Fibroblast of lung (primary cell): Measurements from ENCODE around the gene A1CF. TPM values are rescaled to one million over a fixed set of nuclear protein-coding genes. Genes with fewer than 3 reads are reported as not detected.
"Not testable (repeated sequence)": the region's sequence is repeated elsewhere in the genome, so short reads cannot be mapped to it uniquely, and the experiment has no call there.

Source experiments
- DNase-seq, 2 donors: peaks; one replicate each; pipeline versions ENCODE4 v3.0.0 to v3.0.0-alpha.2; 2010; ENCODE audit warnings: low read depth in 2 of 2
- H2AFZ ChIP-seq: 2 replicates; pipeline ENCODE4 v1.5.1; 2012; ENCODE audit warnings: low read length, control low read depth, inconsistent platforms
- H3K27ac ChIP-seq: 2 replicates; pipeline ENCODE4 v1.5.1; 2011; ENCODE audit warnings: low read length, control low read depth; ENCODE audit not compliant: insufficient read depth
- H3K27me3 ChIP-seq: 2 replicates; pipeline ENCODE4 v1.5.1; 2011; ENCODE audit warnings: mild to moderate bottlenecking, low read length; ENCODE audit not compliant: control insufficient read depth, insufficient read depth
- H3K36me3 ChIP-seq: 2 replicates; pipeline ENCODE4 v1.5.1; 2011; ENCODE audit warnings: low read length; ENCODE audit not compliant: control insufficient read depth, insufficient read depth
- H3K4me1 ChIP-seq: 2 replicates; pipeline ENCODE4 v1.5.1; 2011; ENCODE audit warnings: low read length; ENCODE audit not compliant: control insufficient read depth, insufficient read depth; ENCODE audit errors: extremely low read depth
- H3K4me2 ChIP-seq: 2 replicates; pipeline ENCODE4 v1.5.1; 2011; ENCODE audit warnings: low read length, control low read depth; ENCODE audit not compliant: insufficient read depth; ENCODE audit errors: extremely low read depth
- H3K4me3 ChIP-seq, 4 experiments: fragments of 200-600 bp in 1 of 4; sonication (generic) in 1 of 4; replicated peaks in 1 of 4; 2 replicates each; pipeline ENCODE4 v1.5.1; 2011 to 2016; ENCODE audit warnings: low read length in 4 of 4, low read depth in 3 of 4, mild to moderate bottlenecking in 3 of 4, control low read depth in 2 of 4, inconsistent platforms in 1 of 4, mixed read lengths in 1 of 4; ENCODE audit not compliant: insufficient read depth in 1 of 4; ENCODE audit errors: control extremely low read depth in 1 of 4
- H3K79me2 ChIP-seq: 2 replicates; pipeline ENCODE4 v1.5.1; 2012; ENCODE audit warnings: mild to moderate bottlenecking, low read length, inconsistent platforms; ENCODE audit not compliant: control insufficient read depth, insufficient read depth
- H3K9ac ChIP-seq: 2 replicates; pipeline ENCODE4 v1.5.1; 2011; ENCODE audit warnings: mild to moderate bottlenecking, low read length, control low read depth; ENCODE audit not compliant: insufficient read depth
- H3K9me3 ChIP-seq: 2 replicates; pipeline ENCODE4 v1.5.1; 2012; ENCODE audit warnings: low read depth, low read length; ENCODE audit not compliant: control insufficient read depth, insufficient read depth
- H4K20me1 ChIP-seq: 2 replicates; pipeline ENCODE4 v1.5.1; 2011; ENCODE audit warnings: low read length; ENCODE audit not compliant: control insufficient read depth, insufficient read depth; ENCODE audit errors: extremely low read depth
- CTCF ChIP-seq, 2 donors: IDR thresholded peaks in 1 of 2; conservative IDR thresholded peaks in 1 of 2; 1 replicate in 1 of 2; 2 replicates in 1 of 2; pipeline ENCODE4 v1.5.1; 2011 to 2012; ENCODE audit warnings: low read length in 2 of 2, control low read depth in 1 of 2, inconsistent platforms in 1 of 2, low read depth in 1 of 2, mild to moderate bottlenecking in 1 of 2
- EZH2 ChIP-seq: IDR thresholded peaks from 2 replicates; pipeline ENCODE4 v1.5.1; 2012; ENCODE audit warnings: low read length, control low read depth, mild to moderate bottlenecking; ENCODE audit errors: missing control alignments
- polyA plus RNA-seq, 2 donors: library from polyadenylated mRNA; depleted of rRNA in 1 of 2; stranded (reverse) in 1 of 2; unstranded in 1 of 2; fragments of >200 nt; gene quantifications; 2 replicates each; pipeline ENCODE4 v1.2.1, GENCODE V29; 2011 to 2012; ENCODE audit warnings: missing spikeins in 1 of 2
- total RNA-seq: library from RNA; depleted of rRNA; stranded (reverse); fragments of >200 nt; gene quantifications from 2 replicates; pipeline ENCODE4 v1.2.1, GENCODE V29; 2014

A1CF gene
- total and polyA plus RNA-seq, 2 donors (not counting 1 experiment from before 2014, with no cell fraction given) = not detected

DNA sequence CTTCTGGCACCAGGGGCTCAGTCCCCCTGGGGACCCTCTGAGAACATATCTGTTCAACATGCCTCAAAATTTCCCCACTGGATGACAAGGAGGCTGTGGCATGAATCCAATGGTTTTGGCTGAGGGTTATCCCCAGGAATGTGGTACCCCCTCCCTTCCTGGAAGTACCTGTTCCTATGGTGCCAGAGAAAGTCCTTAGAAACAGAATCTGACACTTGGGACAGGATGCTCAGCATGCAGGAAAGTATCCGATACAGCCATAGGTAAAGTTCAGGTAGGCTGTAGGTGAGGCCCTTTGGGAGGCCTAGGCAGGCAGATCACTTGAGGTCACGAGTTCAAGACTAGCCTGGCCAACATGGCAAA, 42.7 kb upstream of the A1CF start:
- Histone ChIP-seq H3K27ac (no peak overlapping the region), H3K4me2 (no peak overlapping the region), H3K4me3 (no peak overlapping the region), H4K20me1 (no peaks in the 10 kb centered on the region), H2AFZ (no peak overlapping the region), H3K9ac (no peak overlapping the region), H3K9me3 (no peaks in the 10 kb centered on the region), H3K27me3 (peaks cover 6% of the 10 kb centered on the region), H3K4me1 (no peaks in the 10 kb centered on the region), H3K79me2 (no peaks in the 10 kb centered on the region), H3K36me3 (no peaks in the 10 kb centered on the region)
- DNase-seq = no peak
- TF ChIP-seq CTCF (conservative IDR thresholded peaks at IDR 0.05 in 1 of 2, IDR thresholded peaks at IDR 0.05 in 1 of 2; ENCODE audit: low read depth in 1 of 2, low read length in 2 of 2) = no peak
- no peak for TF ChIP-seq EZH2

DNA sequence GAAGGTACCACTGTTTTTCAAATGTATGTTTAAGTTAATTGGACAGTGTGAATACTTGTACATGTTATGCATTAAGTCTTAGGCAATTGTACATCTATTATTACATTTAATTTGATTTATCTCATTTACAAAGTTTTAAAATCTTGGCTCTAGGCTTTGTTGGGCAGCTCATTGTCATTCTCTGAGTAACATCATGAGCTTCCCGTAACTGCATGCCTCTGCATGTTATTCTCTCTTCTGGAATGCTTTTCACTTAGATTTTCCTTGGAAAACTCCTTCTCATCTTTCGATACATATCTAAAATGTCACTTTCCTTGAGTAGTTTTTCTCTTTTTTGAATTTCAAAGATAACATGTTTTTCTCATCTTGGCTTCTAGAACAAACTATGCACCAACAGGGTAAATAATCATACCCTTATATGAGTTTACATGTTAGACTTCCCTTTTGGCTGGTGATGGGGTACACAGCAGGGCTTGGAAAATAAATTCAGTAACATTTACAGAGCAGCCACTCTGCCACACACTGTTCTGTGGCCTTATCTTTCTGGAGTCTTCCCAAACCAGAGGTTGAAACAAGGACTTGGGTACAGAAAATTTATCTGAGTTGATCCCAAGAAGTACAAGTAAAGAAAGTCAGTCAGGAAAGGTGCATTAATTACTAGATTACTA, 42.2 kb upstream of the A1CF start:
- Histone ChIP-seq H3K27me3 (peaks cover 6% of the 10 kb centered on the region), H4K20me1 (no peaks in the 10 kb centered on the region), H3K79me2 (no peaks in the 10 kb centered on the region), H3K9ac (no peak overlapping the region), H2AFZ (no peak overlapping the region), H3K4me3 (no peak overlapping the region), H3K27ac (no peak overlapping the region), H3K4me2 (no peak overlapping the region), H3K36me3 (no peaks in the 10 kb centered on the region), H3K9me3 (no peaks in the 10 kb centered on the region), H3K4me1 (no peaks in the 10 kb centered on the region)
- no peak for DNase-seq
- no peak for TF ChIP-seq CTCF (conservative IDR thresholded peaks at IDR 0.05 in 1 of 2, IDR thresholded peaks at IDR 0.05 in 1 of 2; ENCODE audit: low read depth in 1 of 2, low read length in 2 of 2)
- TF ChIP-seq EZH2 = no peak

GRCh38 chr10:50923471-50923870, 38.0 kb upstream of the A1CF start:
- H3K79me2 ChIP-seq, H3K36me3 ChIP-seq, DNase-seq, H3K27me3 ChIP-seq, H3K9me3 ChIP-seq, H3K4me2 ChIP-seq, H3K9ac ChIP-seq, H2AFZ ChIP-seq, H3K4me1 ChIP-seq, H3K27ac ChIP-seq, H3K4me3 ChIP-seq, H4K20me1 ChIP-seq: not testable (repeated sequence)
